ENCODE results near the gene PDSS2.
"Not testable (repeated sequence)": the region's sequence is repeated elsewhere in the genome, so short reads cannot be mapped to it uniquely, and the experiment has no call there.

PDSS2 gene

DNA sequence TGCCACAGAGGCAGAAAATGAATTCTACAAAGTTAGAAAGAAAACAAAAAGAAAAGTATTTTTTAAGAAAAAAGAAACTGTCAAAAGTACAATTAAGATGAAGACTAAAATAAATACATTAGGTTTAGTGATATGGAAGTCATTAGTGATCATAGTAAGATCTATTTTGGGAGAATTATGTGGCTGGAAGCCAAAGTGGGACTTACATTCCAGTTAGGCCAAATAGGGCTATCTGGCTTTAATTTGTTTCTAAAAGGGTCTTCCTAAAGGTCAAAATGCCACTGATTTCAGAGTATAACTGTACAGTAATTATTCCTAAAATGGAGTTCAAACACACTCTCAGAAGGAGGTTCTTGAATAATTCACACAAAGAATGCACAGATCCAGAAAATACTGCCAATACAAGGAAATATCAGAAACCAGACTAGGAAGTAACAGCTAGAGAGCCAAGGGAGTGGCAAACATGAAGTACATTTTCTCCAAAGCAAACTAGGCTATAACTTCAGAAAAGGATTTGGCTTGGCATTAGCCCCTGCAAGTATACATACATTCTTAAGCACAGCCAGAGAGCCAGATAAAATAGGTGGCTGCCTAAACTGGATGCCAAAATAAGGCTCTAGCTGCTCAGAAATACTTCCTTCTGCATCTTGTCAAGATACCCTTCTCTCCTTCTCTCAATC, 45.3 kb downstream of the PDSS2 start:
- no peak for DNase-seq

DNA sequence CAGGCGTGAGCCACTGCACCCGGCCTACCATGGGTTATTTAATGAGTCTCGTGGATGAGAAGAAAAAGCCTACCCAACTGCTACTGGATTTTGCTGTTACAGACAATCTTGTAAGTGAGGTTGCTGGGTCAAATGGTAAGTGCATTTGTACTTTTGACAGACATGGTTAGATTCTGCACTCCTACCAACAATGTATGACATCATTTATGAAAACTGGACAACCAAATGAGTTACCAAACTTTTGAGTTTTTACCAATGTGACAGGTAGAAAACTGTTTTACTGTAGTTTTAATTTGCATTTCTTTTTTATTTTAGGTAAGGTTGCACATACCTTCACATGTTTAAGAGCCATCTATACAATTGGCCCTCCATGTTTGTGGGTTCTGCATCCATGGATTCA, 48.2 kb downstream of the PDSS2 start:
- DNase-seq: no peak

DNA sequence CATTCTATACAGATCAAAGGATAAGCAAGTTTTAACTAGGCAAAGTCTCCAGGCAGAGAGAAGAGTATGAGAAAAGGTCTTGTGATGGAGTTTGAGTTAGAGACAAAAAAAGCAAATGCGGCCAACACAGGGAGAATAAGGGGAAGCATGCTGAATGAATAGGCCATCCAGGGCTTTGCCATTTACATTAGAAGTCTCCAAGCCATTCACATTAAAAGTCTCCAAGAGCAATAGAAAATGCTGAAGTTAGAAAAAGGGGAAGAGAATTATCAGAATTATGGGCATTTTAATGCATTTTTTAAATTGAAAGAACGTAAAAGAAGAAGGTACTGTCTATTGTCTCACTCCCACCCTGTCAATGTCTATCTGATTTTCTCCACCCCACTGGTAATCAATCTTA, 49.4 kb downstream of the PDSS2 start:
- no peak for DNase-seq

DNA sequence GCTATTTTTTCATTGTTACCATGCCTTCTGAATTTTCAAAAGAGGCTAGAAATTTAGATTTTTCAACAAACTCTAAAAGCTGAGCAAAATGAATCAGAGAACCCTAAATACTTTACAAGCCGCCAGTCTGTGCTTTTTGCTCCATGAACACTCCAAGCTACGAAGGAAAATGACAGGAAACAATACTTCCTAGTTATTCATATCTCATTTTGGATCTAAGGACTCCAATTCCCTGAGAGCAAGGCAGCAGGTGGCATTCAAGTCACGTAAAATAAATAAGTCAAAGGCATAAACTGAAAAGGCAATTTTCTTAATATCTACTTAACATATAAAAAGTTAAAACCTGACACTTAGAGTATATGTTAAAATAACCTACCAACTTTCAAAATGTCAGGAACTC, 50.6 kb downstream of the PDSS2 start:
- DNase-seq: no peak

DNA sequence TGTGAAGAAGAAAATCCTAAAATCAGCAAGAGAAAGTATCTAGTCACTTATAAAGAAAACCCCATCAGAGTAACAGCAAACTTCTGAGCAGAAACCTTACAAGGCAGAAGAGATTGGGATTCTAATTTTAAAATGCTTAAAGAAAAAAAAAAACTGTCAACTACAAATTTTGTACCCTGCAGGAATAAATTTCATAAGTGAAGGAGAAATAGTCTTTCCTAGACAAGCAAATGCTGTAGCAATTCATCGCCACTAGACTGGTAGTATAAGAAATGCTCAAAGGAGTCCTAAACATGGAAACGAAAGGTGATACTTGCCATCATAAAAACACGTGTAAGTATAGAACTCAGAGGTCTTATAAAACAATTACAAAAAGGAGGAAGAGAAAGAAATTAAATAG, 54.4 kb downstream of the PDSS2 start:
- no peak for DNase-seq

DNA sequence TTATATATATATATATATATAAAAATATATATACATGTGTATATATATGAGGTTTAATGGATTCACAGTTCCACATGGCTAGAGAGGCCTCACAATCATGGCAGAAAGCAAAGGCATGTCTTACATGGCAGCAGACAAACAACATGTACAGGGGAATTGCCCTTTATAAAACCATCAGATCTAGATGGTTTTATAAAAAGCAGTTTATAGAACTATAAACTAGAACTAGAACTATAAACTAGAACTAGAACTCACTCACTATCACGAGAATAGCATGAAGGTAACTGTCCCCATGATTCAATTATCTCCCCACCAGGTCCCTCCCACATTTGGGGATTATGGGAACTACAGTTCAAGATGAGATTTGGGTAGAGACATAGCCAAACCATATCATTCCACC, 56.8 kb downstream of the PDSS2 start:
- DNase-seq: no peak

DNA sequence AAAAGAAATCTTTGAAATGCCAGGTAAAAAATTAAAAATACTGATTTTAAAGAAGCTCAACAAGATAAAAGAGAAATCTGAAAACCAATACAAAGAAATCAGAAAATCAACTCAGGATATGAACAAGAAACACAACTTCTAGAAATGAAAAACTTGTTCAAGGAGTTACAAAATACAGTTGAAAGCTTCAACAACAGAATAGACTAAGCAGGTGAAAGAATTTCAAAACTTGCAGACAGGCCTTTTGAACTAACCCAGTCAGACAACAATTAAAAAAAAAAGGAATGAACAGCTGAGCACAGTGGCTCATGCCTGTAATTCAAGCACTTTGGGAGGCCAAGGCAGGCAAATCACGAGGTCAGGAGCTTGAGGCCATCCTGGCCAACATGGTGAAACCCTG, 57.8 kb downstream of the PDSS2 start:
- DNase-seq: peak; percentile 1

DNA sequence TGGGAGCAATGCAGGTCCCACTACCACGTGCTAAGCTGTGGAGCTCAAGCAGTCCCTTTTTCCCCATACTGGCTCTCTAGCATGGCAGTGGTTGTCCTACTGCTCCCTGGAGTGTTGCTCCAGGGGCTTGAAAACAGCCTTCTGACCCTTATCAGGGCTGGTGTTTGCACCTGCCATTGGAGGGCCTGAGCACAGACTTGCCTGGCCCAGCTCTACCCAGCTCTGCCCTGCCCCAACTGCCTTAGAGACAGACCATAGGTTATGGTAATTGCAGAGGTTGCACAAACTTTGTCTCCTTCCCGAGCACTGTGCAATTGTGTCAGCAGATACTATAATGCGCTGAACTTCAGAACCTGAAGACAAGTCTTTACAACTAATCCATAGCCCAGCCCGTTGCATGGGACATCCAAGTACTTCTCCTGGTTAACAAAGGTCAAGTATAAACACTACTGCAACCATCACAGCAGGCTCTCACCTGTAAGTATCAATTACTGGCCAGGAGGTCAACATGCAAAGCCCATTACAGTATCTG, 58.7 kb downstream of the PDSS2 start:
- DNase-seq: no peak

DNA sequence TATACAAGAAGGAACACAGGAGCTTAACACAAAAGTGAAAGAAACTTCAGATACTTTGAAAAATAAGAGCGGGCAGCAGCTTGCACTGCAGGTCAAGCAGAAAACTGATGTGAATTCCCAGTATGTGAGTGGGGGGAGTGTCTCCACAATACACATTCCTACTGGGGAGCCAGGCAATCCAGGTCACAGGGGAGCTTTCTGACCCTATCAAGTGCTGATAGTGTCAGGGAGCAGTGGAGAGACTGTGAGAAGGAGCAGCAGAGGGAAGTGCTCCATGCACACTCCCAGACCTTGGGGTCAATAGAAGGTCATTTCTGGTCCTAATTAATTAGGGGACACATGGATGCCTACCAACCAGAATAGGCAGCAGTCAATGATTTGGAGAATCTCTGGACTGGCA, 59.4 kb downstream of the PDSS2 start:
- no peak for DNase-seq

DNA sequence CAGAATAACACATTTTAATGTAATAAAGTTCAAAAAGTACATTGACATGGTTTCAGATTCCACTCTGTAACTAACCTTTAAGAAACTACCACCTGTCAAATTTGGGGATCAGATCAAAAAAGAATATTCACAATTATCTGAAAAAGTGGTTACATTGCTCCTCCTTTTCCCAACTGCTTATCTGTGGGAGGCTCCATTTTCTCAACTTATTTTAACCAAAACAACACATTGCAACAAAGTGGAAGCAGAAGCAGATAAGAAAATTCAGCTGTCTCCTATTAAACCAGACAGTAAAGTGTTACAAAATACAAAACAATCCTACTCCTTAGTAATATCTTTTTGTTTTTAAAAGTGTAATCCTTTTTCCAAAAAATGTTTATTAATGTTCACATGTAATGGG, 61.4 kb downstream of the PDSS2 start:
- no peak for DNase-seq

DNA sequence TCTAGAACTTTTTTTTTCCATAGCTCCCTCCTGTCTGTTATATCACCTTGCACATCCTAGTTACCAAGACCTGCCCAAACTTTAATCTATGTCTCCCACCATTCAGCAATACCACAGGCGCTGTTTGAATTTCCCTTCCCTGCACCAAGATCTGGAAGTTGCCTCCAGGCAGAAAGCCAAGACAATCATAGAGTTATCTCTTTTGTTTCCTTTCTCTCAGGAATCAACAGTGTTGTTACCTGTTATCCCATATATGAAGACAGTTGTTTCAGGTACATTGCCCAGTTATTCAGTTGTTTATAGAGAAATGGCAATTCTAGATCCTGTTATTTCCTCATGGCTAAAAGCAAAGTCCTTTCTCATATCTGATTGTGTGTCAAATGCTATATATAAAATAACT, 63.2 kb downstream of the PDSS2 start:
- no peak for DNase-seq

DNA sequence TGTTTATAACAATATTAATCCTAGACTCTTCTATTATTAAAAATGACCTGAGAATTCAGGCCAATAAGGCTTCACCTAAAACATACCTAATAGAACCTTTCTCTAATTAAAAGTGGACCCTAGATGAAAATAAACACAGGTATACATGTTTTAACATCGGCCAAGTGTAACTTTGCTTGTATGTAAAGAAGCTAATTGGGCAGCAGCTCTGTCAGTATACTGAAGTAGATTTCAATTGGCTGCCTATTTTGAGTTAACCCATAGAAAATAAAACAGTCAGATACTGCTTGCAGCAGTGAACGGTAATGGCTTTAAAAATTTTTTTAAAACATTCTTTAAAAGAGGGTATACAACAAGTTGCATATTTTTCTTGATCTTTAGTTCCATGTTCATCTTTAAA, 67.3 kb downstream of the PDSS2 start:
- DNase-seq: no peak

DNA sequence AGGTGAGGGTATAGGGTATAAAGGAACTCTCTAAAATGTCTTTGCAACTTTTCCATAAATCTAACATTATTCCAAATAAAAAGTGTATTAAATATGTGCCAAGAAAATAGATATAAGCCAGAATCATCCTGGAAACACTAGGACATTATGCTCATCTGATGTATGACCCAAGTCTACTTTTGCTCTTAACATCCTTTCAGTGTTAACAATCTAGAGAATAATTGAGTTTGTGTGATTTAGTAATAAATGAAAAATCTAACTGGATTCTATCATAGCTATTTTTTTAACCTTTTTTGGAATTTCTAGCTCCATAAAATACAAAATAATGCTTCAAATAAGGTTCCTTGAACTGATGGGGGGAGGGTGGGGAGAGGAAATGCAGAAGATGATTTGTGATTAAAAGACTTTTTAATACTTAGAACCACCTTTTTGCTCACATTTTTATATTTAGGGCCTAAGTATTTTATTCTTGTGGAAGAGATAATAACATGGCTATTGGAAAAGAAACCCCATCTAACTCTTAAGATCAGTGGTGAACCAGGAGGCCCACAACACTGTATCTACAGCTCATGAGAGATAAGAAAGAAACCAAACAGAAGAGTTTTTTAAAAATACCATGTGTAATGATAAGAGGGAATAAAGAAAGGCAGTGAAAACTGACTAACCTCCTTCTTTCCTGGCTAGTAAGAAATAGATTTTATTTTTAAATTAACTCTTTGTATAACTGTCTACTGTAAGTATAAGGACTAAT, 68.5 kb downstream of the PDSS2 start:
- no peak for DNase-seq

DNA sequence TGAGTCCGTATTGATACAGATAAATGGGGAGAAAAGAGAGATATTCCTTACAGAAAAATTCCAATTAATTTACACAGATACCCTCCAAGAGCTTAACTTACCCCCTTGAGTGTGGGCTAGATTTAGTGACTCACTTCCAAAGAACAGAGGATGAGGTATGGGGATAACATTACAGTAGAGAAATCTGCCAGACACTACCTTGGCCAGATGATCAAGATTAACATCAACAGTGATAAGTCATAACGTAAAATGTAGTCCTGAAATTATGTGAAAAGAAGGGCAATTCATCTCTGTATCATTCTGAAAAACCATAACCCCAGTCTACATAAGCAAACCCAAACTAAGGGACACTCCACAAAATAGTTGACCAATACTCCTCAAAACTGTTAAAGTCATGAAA, 69.3 kb downstream of the PDSS2 start:
- no peak for DNase-seq

DNA sequence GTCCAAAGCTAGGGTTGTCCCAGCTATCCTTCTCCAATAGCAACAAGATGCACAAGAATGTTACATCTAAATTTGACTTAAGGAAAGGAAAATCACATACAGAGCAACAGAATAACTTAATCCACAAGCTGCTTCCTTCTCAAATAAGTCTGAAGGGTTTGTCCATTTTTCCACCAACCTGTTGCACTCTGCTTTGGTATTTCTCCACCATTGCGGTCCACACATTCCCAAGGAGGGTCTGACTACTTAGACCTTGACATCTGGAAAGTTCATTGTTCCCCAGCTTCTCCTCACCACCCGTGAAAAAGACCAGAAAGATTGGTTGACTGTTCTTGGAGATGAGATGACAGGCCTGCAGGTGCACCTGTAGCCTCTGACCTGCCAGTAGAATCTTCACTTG, 72.5 kb downstream of the PDSS2 start:
- no peak for DNase-seq

DNA sequence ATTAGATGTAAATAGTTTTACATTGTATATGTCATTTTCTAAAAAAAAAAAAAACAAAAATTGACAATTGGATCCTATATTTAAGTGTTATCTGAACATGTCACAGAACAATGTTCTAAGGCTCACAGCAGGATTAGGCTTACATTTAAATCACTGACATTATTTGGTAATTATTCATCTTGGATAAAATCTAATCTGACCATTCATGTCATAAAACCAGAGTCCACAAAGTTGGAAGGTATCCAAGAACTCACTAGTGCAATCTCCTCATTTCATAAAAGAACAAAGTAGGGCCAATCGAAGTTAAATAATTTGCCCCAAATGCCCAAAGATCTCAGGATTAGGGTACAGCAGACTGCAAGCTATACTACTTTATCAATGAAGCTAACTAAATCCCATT, 73.0 kb downstream of the PDSS2 start:
- no peak for DNase-seq

DNA sequence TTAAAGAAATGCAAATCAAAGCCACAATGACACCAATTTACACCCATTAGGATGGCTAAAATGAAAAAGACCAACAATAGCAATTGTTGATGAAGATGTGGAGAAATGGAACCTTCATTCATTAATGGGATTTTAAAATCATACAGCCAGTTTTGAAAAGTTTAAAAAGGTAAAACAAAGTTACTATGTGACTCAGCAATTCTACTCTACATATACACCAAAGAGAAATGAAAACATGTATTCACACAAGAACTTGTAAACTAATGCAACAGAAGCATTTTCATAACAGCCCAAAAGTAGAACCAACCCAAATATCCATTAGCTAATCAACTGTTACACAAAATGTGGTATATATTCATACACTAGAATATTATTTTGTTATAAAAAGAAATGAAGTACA, 75.7 kb downstream of the PDSS2 start:
- DNase-seq: no peak

DNA sequence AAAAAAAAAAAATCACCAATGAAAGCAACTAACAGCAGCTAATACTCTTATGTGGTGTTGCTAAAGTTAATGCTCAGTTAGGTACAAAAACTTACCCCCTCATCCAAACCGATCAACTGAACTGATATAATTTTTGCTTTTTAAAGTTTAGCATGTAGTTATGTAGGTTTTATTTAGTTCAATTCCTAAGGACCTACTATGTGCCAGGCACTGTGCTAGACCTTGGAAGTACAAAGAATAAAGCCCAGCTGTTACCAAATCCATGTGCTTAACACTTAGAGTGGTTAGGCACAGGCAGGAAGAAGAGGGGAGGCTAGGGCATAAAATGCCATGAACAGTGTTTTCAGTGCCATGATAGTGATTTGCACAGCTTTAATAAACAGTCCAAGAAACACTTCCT, 85.1 kb downstream of the PDSS2 start:
- DNase-seq: no peak

DNA sequence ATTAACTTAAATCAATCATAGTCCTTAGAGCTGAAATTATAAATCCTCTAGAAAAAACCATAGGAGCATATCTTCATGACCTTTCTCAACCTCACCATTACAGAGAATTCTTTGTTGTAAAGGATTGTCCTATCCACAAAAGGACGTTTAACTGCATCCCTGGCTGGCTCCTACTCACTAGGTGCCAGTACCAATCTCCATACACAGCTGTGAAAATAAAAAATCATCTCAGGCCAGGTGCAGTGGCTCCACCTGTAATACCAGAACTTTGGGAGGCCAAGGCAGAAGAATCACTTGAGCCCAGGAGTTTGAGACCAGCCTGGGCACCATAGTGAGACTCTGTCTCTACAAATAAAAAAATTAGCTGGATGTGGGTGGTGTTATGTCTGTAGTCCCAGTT, 89.9 kb downstream of the PDSS2 start:
- DNase-seq: no peak

DNA sequence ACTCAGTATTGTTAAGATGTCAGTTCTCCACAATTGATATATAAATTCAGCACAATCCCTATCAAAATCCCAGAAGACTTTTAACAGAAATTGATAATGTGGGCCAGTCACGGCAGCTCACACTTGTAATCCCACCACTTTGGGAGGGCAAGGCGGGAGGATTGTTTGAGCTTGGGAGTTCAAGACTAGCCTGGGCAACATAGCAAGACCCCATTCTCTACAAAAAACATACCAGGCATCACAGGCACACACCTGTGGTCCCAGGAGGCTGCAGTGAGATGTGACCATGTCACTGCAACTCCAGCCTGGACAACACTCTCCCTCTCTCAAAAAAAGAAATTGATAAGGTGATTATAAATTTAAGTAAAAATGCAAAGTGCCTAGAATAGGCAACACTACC, 90.9 kb downstream of the PDSS2 start:
- no peak for DNase-seq

DNA sequence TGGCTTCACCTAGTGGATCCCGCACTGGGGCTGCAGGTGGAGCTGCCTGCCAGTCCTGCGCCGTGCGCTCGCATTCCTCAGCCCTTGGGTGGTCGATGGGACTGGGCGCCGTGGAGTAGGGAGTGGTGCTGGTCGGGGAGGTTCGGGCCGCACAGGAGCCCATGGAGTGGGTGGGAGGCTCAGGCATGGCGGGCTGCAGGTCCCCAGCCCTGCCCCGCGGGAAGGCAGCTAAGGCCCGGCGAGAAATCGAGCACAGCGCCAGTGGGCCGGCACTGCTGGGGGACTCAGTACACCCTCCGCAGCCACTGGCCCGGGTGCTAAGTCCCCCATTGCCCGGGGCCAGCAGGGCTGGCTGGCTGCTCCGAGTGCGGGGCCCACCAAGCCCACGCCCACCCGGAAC, 95.2 kb downstream of the PDSS2 start:
- not testable (repeated sequence) for DNase-seq

DNA sequence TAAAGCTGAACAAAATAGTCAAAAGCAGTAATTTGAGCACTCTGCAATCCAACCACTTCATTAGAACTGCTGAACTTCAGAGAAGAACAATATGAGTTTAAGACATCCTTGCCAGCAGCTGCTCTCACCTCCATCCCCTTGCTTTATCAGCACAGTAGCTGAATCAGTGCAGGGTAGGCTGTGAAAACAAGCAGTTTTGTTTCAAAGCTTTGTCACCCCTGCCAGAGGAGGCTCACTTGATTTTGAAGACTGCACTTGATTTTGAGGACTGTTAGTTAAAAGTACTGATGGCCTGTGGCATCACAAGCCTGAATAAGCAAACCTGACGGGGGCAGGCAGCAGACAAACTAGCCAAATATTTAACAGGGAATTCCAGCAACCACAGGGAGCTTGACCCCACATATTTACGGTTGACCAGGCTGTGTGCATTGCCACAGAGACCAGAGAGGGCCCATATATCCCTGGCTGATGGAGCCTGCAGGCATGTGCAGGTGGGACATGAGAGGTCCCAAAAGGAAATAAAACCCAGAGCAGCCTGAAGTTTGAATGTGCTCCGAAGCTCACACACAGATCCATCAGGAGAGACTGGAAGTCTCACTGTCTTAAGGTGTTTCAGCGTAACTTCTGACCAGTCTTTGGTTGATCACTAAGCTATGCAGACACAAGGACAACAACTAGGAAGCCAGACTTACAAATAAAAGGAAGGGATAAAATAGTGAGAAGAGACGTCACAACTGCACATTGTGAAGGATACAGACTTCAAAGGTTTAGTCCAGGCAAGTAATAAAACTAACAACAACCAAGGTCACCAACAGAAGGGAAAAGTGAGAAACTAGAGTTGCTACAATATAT, 97.4 kb downstream of the PDSS2 start:
- no peak for DNase-seq

DNA sequence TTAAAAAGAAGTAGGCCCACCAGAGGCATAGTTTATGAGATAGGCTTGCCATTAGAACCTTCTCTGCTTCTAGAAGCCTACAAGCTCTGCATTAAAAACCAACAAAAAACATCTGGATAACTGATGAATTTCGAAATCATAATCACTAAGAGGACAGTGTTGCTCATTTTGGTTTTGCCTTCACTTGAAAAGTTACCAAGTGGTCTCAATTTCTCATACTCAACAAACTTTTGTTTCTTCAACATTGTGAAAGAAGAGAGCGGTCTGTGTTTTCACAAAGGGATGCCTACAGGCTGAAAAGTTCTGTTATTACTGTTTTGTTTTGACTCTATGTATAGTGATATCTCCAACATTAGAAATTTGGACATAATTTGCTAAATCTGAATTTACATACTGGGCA, 98.9 kb downstream of the PDSS2 start:
- DNase-seq: no peak

DNA sequence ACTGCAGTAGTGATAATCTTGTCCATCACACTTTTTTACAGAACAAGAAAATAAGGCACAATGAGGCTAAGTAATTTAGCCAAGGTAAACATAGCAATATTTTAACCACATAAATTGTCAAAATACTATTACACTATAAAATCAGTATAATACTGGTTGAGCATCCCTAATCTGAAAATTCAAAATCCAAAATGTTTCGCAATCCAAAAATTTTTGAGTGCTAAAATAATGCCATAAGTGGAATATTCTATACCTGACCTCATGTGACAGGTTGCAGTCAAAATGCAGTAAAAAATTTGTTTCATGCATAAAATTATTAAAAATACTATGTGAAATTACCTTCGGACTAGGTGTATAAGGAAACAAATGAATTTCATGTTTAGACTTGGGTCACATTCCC, 101.5 kb downstream of the PDSS2 start:
- DNase-seq: no peak

All from CD4-positive, alpha-beta T cell treated with Interleukin-21 for 1 hour (primary cell).